OCI-LY7 (cell line): ENCODE data around the gene VPS72.

Experiments used
- EZH2phosphoT487 ChIP-seq: fragments of 200-600 bp; sonication (generic); IDR thresholded peaks from 2 replicates; pipeline ENCODE4 v1.6.1; 2018; ENCODE audit warnings: low read depth, borderline replicate concordance, mild to moderate bottlenecking, mixed run types, antibody characterized with exemption, low read length, moderate library complexity, mixed read lengths
- TF ChIP-seq, protein P1 (sequence below): fragments of 200-600 bp; sonication (generic); conservative IDR thresholded peaks from 2 replicates; pipeline ENCODE4 v1.5.1; 2014; ENCODE audit warnings: mild to moderate bottlenecking, antibody characterized with exemption, low read length, moderate library complexity, mixed read lengths

DNA sequence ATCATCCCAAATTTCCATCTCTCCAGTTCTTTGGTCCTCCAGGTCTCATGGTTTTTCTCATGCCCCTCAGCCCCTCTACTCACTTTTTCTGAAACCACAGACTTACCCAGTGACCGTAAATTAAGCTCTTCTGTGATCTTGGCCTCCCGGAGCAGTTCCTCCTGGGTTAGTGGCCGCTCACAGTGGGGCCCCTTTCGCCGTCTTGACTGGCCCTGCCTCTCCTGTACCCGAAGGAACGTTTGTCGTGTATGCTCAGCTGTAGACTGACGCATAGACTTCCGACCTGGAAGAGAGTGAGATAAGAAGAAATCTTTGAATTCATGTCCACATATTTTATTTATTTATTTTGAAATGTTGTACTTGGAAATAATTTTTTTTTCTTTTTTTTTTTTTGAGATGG lies 5.8 kb downstream of the VPS72 start:
- TF ChIP-seq, protein P1, sequence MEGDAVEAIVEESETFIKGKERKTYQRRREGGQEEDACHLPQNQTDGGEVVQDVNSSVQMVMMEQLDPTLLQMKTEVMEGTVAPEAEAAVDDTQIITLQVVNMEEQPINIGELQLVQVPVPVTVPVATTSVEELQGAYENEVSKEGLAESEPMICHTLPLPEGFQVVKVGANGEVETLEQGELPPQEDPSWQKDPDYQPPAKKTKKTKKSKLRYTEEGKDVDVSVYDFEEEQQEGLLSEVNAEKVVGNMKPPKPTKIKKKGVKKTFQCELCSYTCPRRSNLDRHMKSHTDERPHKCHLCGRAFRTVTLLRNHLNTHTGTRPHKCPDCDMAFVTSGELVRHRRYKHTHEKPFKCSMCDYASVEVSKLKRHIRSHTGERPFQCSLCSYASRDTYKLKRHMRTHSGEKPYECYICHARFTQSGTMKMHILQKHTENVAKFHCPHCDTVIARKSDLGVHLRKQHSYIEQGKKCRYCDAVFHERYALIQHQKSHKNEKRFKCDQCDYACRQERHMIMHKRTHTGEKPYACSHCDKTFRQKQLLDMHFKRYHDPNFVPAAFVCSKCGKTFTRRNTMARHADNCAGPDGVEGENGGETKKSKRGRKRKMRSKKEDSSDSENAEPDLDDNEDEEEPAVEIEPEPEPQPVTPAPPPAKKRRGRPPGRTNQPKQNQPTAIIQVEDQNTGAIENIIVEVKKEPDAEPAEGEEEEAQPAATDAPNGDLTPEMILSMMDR: no peak
- no peak for TF ChIP-seq EZH2phosphoT487
